Measurements from ENCODE around the gene CCDC117. TPM values are rescaled to one million over a fixed set of nuclear protein-coding genes. Genes with fewer than 3 reads are reported as not detected.

Gene CCDC117
- total and polyA plus RNA-seq, 12 donors, result 5.9 to 15.0 (median 11.2) TPM

GRCh38 chr22:28773461-28773867 lies 969 bp downstream of the CCDC117 start:
- Histone ChIP-seq H3K27ac (peak overlapping the region in 9 of 10 donors; percentile 96 to 99 (median 97)), H3K27me3 (no peaks in the 10 kb centered on the region), H3K36me3 (peaks cover 0 to 42% (median 4%) of the 10 kb centered on the region in 9 donors), H3K9me3 (peaks cover 0 to 8% (median 0%) of the 10 kb centered on the region in 11 donors), H3K4me3 (peak overlapping the region; percentile 65 to 88 (median 78)), H3K4me1 (peaks cover 5 to 50% (median 33%) of the 10 kb centered on the region in 9 donors)
- ATAC-seq, result peak in 1 of 8 donors; percentile 2
- no peak for DNase-seq
- intact Hi-C loops (cut with DNase I), result loop anchor here in 2 of 10 donors (2.0 kb wide), 1 partner anchor 31 kb away; the partner anchor contains the start of gene HSCB (in 2 of the 2)
- WGBS, 2 donors, result 4 to 8% methylated on average over 10 of the region's 10 CpGs
- no peak for TF ChIP-seq CTCF (IDR thresholded peaks at IDR 0.05)

GRCh38 chr22:28774378-28774777 lies 1.9 kb downstream of the CCDC117 start:
- 83 to 86% methylated on average over 1 of the region's 1 CpG for WGBS, 2 donors
- no peak for TF ChIP-seq CTCF (IDR thresholded peaks at IDR 0.05)
- Histone ChIP-seq H3K27ac (no peak overlapping the region), H3K36me3 (peaks cover 0 to 49% (median 4%) of the 10 kb centered on the region in 9 donors), H3K27me3 (no peaks in the 10 kb centered on the region), H3K4me1 (peaks cover 7 to 58% (median 42%) of the 10 kb centered on the region in 9 donors), H3K9me3 (peaks cover 0 to 2% (median 0%) of the 10 kb centered on the region in 11 donors), H3K4me3 (peak overlapping the region in 2 of 10 donors; percentile 74 to 79)
- ATAC-seq, result no peak
- DNase-seq, result no peak
- intact Hi-C loops (cut with DNase I), result no loop called here

- Histone ChIP-seq H3K9me3 (no peaks in the 10 kb centered on the region), H3K27me3 (no peaks in the 10 kb centered on the region), H3K36me3 (peaks cover 0 to 93% (median 26%) of the 10 kb centered on the region in 9 donors), H3K27ac (no peak overlapping the region), H3K4me1 (peaks cover 0 to 41% (median 33%) of the 10 kb centered on the region in 9 donors), H3K4me3 (no peak overlapping the region)
- no peak for TF ChIP-seq CTCF (IDR thresholded peaks at IDR 0.05)
- 69 to 71% methylated on average over 5 of the region's 5 CpGs for WGBS, 2 donors
- intact Hi-C loops (cut with DNase I), result no loop called here
- ATAC-seq (peak in 1 of 8 donors; percentile 33), DNase-seq (no peak)
Measured at GRCh38 chr22:28779833-28780232, 7.3 kb downstream of the CCDC117 start.

GRCh38 chr22:28780296-28780695 lies 7.8 kb downstream of the CCDC117 start:
- Histone ChIP-seq H3K27me3 (no peaks in the 10 kb centered on the region), H3K36me3 (peaks cover 0 to 93% (median 30%) of the 10 kb centered on the region in 9 donors), H3K4me1 (peaks cover 0 to 36% (median 28%) of the 10 kb centered on the region in 9 donors), H3K27ac (no peak overlapping the region), H3K9me3 (no peaks in the 10 kb centered on the region), H3K4me3 (no peak overlapping the region)
- intact Hi-C loops (cut with DNase I), result no loop called here
- 95 to 96% methylated on average over 1 of the region's 1 CpG for WGBS, 2 donors
- no peak for TF ChIP-seq CTCF (IDR thresholded peaks at IDR 0.05)
- DNase-seq (no peak), ATAC-seq (no peak)
